ENCODE measurements around the gene NUBP1.
"Not testable (repeated sequence)": the region's sequence is repeated elsewhere in the genome, so short reads cannot be mapped to it uniquely, and the experiment has no call there.

GRCh38 chr16:10741249-10741648, 2.4 kb upstream of the NUBP1 start:
- TF ChIP-seq CTCF (conservative IDR thresholded peaks at IDR 0.05); ZFX (IDR thresholded peaks at IDR 0.05): not testable (repeated sequence)
